GM21786 (cell line): ENCODE data around the gene SOS2.
A peak's percentile ranks its signal among the peaks of the same experiment; 100 is the strongest.

Source experiments
- ATAC-seq: cut with Tn5 transposase; IDR thresholded peaks from one replicate; pipeline ENCODE4 v1.9.1; 2021; ENCODE audit not compliant: unreplicated experiment

Gene SOS2

GRCh38 chr14:50116966-50117365, 114.4 kb downstream of the SOS2 start:
- no peak for ATAC-seq

GRCh38 chr14:50116181-50116956, 115.0 kb downstream of the SOS2 start, which contains the start of gene VCPKMT:
Gene VCPKMT, minus strand, starts transcription at chr14:50116572. Its CDS starts 20 bp downstream, at chr14:50116552.
- ATAC-seq: peak; percentile 92

- ATAC-seq: no peak
Observed at GRCh38 chr14:50113381-50114035, 117.9 kb downstream of the SOS2 start.

DNA sequence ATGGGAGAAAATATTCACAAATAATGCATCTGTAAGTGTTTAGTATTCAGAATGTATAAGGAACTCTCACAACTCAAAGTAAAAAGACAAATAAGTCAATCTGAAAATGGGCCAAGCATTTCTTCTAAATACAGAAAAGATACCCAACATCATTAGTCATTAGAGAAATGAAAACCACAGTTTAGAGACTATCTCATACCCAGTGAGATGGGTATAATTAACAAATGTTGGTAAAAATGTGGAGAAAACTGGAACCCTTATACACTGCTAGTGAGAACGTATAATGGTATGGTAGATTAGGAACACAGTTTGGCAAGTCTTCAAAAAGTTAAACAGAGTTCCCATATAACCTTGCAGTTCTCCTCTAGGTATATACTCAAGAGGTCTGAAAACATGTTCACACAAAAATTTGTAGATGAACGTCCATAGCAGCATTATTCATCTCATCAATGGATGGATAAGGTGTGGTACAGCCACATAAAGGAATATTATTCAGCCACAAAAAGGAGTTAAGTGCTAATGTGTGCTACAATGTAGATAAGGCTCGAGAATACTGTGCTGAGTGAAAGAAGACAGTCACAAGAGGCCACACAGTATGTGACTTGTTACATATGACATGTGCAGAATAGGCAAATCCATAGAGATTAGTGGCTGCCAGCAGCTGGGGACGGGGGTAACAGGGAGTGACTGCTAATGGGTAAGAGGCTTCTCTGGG, 120.9 kb downstream of the SOS2 start:
- ATAC-seq: no peak

- ATAC-seq: no peak
Observed at GRCh38 chr14:50109342-50109741, 122.0 kb downstream of the SOS2 start.

DNA sequence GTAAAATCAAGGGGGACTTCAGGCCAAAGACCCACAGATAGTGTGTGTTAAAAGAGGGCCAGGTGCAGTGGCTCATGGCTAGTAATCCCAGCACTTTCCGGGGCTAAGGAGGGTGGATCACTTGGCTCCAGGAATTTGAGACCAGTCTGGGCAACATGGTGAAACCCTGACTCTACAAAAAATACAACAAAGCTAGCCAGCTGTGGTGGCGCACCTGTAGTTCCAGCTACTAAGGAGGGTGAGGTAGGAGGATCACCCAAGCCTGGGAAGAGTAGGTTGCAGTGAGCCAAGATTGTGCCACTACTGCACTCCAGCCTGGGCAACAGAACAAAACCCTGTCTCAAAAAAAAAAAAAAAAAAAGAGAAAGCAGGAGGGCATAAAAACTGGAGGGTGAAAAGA, 123.5 kb downstream of the SOS2 start:
- no peak for ATAC-seq

GRCh38 chr14:50106178-50106577, 125.2 kb downstream of the SOS2 start:
- no peak for ATAC-seq

DNA sequence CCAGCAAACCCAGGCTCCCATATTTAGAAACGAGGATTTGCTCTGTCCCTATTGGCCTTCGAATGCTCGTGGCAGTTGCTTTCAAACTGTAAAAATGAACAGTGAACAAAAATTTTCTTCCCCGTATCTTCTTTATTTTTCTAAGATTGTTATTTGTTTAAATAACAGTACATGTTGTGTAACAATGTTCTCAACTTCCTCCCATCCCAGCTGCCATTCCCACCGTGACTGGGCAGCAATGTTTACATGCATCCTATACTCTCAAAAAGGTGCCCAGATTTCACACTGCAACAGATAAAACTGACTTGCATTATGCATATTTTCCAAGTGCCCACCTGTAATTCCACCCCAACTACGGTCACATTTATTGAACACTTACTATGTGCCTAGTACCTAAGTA, 127.8 kb downstream of the SOS2 start:
- no peak for ATAC-seq

DNA sequence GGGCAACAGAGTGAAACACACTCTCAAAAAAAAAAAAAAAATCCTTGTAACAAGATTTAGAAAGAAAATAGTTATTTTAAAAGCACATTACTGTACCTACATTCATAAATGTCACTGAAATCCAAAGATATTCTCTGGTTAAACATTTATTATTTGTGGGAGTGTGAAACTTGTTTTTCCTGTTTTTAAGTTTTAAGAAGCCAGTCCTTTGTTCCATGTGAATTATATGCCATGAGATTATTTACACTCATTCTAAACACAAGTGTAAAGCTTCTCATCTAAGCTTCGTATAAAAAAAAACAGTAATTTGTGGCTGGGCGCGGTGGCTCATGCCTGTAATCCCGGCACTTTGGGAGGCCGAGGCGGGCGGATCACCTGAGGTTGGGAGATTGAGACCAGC, 130.0 kb downstream of the SOS2 start:
- ATAC-seq: no peak

DNA sequence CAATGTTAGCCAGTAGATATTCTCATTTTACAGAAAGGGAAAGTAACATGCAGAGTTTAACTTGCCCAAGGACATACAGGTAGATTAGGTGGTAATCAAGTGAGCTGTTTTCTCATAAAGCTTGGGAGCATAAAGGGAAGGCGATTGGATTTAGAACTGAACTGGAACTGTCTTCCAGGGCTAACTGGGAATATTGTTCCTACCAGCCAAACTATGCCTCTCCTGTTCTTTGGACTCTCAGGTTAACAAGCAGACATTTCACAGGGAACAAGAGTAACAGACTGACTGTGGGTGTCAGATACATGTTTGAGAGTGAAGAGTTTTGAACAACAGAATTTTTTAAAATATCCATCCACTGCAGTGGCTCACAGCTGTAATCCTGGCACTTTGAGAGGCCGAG, 130.6 kb downstream of the SOS2 start:
- no peak for ATAC-seq

DNA sequence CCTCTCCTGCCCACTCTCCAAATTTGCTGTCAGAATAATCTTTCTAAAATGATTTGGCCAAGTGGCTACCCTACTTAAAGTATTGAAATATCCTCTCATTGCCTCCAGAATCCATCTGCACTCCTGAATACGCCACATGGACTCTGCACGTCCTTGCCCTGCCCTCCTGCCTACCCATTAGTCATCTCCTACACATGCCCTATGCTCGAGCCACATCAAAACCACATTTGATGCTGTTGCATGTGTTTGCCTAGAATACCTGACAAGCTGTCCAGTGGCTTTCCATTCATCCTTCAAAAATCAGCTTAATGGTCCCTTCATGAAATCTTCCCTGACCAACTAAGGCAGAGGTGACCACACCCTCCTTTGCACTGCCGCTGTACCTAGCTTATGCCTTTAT, 132.0 kb downstream of the SOS2 start:
- ATAC-seq: no peak

- ATAC-seq: no peak
Observed at GRCh38 chr14:50095895-50096294, 135.5 kb downstream of the SOS2 start.

- ATAC-seq: no peak
Observed at GRCh38 chr14:50094056-50094755, 137.2 kb downstream of the SOS2 start.

DNA sequence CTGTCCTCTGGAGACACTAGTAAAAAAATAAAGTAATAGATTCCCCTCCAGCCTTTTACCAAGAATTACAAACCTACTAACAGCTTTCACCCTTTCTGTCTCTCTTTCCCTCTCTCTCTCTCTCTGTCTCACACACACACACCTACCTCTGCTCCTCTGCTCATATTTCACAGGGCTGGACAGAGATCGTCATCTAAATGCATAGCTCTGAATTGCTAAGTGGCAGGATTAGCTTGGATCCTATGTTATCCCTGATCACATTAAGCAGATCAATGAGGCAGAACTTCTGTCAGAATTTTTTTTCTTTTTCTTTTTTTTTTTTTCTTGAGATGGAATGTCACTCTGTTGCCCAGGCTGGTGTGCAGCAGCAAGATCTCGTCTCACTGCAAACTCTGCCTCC, 137.9 kb downstream of the SOS2 start:
- ATAC-seq: no peak

GRCh38 chr14:50092006-50092555, 139.3 kb downstream of the SOS2 start:
- ATAC-seq: no peak

DNA sequence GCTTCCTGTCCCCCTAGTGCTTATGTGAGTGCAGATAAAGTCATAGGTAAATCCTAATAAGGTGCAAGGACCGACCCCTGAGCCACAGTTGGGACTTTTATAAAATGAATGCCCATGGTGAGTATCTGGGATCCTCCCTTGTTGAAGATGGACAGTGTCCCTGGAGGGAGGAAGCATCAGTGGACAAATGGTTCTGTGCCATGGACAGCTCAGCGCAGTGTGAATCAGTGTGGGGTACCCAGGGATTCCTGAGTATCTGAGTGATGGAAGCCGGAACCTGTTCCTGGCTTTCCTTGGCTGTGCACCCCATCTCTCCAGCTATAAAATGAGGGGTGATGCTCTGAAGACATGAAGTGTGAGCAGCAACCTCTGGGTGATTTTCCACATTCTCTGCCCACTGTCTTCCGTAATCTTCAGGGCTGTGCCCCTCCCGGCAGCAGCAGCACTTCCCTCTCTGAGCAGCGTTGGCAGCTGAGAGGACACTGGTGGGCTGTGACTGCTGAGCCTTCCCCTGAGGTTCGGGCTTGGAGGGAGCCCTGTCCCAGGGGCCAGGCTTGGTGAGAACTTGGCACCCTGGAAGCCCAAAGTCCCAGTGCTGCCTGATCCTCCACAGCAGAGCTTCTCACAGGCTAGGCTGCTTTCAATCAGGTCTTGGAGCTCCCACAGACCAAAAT, 140.0 kb downstream of the SOS2 start:
- no peak for ATAC-seq

GRCh38 chr14:50089208-50089607, 142.2 kb downstream of the SOS2 start:
- ATAC-seq: no peak

- ATAC-seq: no peak
Observed at GRCh38 chr14:50088731-50089130, 142.6 kb downstream of the SOS2 start.

DNA sequence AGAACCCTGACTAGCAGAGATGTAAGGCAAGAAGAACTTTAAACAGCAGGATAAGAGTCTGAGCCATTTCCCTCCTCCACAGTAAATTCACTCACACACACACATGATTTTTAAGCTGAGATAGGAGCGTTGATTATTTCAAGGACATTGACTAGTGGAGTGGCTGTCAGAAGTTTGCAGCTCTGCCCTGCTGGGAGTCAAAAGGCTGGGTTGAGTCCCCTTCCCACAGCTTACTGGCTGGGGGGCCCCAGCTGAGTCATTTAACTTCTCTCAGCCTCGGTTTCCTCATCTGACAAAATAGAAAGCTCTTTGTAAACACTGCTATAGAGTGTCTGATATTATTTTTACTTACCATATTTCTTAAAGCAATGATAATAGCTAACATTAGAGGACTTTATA, 143.3 kb downstream of the SOS2 start:
- ATAC-seq: no peak

DNA sequence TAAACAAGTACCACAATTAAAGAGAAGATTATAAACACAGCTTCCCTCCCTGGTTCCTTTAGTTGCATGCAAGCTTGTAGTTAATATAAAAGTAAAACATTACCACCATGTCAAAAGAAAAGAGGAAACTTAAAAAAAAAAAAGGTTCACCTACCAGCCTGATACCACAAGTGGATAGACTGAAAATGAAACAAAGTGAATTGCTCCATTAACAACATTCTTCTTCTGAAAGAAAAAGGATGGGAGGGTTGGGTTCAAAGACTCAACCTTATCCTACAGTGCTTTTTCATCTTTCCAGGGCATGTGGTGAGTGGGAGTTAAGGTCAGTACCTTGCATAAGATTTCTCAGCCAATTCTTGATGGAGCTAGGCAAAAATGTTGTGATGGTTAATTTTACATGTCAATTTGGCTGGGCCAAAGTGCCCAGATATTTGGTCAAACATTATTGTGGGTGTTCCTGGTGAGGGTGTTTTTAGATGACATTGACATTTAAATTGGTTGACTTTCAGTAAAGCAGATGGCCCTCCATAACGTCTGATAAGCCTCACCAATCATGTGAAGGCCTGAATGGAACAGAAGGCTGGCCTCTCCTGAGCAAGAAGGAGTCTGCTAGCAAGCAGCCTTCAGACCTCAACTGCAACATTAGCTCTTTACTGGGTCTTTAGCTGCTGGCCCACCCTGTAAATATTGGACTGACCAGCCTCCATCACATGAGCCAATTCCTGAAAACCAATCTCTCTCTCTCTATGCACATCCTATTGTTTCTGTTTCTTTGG, 143.8 kb downstream of the SOS2 start:
- ATAC-seq: no peak
